GM18867 (cell line): ENCODE measurements around the gene NDUFC2.
"Not testable (repeated sequence)": the region's sequence is repeated elsewhere in the genome, so short reads cannot be mapped to it uniquely, and the experiment has no call there.

Experiments
- ATAC-seq: cut with Tn5 transposase; IDR thresholded peaks from one replicate; pipeline ENCODE4 v1.9.1; 2021; ENCODE audit warnings: mild to moderate bottlenecking, moderate library complexity; ENCODE audit not compliant: unreplicated experiment

The NDUFC2 gene

DNA sequence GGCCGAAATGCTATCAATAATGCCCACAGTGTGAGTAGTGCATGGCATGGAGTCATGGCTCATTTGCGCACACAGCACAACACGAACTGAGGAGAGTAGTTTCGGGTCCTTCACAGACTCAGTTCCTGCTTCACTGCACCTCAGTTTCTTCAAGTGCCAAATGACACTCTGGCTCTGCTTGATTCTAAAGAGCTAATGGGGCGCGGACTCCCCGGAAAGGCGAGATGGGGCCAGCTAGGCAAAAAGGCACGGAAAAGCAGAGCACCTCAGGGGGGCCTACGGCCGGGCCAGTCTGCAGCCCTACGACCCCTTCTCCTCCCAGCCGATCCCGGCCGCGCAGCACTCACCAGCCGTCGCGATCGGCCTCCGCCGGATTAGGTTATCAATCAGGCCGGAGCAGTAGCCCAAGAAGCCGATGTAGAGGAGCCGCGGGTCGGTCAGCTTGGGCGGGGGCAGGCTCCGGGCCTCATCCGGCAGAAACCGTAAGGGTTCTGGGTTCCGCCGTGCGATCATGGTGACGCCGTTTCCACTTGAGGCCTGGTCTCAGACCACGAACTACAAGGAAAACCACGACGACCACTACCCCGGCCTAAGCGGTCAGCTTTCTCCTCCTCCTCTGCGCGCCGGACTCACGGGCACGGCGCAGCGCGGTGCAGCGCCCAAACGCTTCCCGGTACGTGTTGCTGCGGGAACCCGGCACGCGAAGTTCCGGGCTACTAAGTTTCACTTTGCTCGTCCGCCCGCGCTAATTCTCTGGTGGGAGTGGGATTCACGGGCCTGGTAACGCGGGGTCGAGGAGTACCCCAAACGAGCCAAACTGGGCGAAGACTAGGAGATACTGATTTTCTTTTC, at the start of gene NDUFC2:
NDUFC2 (minus strand) TSS at position 631 of the 852 bp plus-strand sequence; CDS start at position 513, 118 bp downstream.
- peak; percentile 85 for ATAC-seq

DNA sequence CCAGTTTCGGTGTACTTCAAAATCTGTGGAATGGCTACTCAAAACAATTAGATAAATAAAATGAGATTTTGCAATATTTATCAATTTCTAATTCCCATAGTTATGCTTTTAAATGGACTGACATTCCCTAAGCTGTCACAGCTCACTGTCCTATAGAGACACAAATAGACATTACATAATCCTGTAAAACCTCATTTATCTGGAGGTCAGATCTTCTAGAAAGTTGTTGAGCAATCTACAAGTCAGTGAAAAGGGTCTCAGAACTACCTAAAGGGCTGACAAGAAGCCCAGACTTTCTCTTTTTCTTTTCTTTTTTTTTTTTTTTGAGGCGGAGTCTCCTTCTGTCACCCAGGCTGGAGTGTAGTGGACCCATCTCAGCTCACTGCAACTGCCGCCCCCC, 47.7 kb upstream of the NDUFC2 start:
- no peak for ATAC-seq

DNA sequence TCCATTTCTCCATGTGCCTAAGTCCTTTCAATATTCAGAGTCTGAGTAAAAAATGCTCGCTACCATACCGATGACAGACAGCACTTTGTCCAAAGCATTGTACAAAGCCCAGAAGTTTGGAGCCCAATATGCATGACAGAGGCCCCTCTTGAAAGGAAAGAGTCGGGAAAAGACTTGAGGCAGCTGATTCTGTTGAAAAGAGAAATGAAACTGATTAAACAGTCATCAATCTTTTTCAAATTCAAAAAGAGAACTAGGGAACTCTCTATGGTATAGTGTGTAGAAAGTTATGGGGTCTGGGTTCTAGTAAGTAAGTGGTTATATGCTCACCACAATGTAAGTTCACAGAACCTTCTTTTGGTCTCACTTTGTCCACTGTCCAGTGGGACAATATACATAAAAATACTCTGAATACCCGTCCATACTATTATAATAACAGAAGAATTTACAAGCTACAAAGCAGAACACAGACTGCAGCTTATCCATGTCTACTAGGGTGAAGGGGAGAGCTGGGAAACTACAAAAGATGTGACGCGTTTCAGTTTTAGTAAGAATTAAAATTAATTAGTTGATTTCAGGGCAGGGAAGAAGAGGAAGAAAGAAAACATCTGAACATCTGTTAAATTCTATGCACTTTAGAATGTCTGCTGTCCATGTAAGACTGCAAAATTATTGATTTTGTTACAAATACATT, 33.1 kb upstream of the NDUFC2 start:
- peak; percentile 86 for ATAC-seq

DNA sequence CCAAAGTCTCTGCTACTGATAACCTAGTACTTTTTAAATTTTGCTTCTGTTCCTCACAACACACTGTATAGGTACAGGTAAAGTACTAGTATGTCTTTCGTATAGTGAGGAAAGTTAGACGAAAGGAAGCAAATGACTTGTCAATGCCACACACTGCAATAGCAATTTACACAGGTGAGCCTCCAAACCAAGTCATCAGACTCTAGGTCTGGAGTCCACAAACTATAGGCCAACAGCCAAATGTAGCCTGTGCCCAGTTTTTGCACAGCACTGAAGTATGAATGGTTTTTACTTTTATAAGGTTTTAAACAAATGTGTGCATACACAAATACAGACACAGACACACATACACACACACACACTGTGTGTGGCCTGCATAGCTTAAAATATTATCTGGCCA, 31.6 kb upstream of the NDUFC2 start:
- no peak for ATAC-seq

DNA sequence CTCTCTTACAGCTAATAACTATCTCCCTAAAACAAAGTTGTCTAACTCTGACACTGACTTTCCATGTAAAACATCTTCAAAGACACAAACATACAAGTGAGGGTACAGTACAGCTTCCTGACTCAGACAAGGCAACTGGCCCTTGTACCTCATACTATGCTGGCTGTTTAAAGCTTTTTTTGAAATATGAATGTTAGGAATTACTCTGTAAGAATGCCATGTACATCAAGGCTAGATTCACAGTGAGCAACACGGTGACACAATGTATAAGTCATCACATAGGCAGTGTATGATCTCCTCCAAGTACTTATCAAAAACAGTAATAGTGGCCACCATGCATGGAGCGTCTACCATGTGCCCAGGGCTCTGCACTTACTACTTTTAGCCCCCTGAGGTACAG, 31.2 kb upstream of the NDUFC2 start:
- ATAC-seq = no peak

DNA sequence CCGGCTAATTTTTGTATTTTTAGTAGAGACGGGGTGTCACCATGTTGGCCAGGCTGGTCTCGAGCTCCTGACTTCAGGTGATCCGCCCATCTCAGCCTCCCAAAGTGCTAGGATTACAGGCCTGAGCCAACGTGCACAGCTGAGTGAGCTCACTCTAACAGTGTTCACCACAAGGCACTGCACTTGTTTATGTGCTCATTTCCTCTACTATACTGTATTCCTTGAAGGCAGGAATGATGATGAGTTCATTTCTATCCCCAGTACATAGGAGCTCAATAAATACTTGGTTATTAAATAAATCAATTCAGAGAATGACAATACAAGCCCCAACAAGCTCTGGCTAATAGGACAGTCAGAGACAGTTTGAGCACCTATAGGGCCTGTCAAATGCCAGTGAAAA, 30.7 kb upstream of the NDUFC2 start:
- ATAC-seq = no peak

DNA sequence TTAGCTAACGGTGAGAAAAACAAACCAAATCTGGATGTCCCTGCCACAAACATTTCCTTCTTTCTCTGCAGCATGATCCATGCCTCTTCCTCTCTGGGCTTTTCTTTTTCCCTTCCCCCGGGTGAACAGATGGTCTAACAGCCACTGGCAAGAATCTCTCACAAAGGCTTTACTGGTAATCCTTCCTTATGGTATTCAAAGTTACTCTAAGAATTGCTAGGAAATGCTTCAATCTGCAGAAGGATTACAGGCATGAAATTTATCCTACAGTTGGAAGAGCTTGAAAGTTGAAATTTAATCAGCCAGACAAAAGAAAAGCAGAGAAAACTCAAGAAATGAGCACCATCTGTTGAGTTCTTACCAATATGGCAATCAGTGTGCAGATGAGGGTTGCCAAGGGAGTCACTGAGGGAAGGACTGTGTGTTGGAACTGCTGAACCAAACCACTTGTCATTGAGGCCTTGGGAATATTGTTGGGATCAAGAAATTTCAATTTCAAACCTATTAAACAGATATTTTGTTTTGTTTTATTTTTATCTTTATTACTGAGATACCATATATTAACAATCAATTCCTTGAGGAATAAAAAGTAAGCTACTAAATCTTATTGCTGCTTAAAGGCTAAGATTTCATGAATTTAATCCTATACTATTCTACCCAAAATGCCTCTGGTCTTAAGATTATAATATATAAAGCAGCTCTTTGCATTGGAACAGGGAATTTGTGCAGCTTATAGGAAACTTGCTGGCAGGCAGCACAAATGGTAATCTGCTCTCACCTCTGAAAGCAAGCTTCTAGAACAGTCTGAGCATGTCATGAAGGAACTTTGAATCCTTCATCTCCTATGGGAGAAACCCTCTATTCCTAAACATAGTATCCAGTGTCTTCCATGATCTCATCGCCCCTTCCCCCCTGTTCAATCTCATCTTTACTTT, 29.7 kb upstream of the NDUFC2 start:
- ATAC-seq = no peak

DNA sequence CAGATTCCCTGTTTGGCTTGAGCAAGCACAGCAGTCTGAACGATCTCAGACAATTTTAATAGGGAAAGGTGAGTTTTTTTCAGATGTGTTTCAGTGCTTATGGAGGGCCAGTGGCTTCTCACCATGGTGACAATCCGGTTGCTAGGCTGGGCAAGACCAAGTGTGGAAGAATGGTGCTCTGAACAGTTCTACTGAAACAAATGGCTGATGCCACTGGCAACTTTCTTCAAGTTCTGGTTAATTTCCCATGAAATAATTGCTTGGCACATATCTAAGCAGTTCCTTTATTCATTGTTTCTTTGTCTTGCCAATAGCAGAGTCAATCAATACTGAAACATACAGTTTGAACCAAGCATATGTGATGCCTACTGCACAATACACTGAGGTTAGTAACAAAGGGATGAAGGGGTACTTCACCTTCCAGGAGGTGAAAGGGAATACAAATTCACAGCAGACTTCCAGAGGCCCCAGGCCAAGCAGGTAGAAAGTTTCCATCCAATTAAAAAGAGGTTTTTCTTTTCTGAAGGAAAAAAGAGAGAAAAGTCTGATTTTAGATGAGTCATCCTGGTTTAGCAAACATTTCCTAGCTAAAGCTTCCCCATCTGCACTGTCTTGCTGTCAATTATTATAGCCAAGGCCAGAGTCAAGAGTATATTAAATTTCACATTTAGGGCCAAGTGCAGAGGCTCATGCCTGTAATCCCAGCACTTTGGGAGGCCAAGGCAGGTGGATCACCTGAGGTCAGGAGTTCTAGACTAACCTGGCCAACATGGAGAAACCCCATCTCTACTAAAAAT, 21.2 kb upstream of the NDUFC2 start:
- ATAC-seq = no peak

DNA sequence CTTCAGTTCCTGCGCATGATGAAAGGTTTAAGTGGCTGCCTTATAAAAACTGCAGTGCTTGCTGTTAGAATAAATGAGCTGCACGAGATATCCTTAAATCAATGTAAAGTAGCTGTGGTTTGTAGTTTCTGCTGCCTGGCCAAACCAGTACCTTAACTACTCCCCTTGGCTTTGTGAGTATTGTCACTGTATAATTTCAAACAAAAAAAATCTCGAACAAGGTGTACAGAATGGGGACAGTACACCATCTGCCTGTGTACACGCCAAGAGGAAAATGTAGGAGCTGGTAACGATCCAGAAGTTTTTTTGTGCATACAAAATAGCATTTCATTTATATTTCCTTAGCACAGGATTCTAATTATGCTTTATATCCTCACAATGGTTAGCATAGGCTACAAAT, 20.6 kb upstream of the NDUFC2 start:
- ATAC-seq = no peak

DNA sequence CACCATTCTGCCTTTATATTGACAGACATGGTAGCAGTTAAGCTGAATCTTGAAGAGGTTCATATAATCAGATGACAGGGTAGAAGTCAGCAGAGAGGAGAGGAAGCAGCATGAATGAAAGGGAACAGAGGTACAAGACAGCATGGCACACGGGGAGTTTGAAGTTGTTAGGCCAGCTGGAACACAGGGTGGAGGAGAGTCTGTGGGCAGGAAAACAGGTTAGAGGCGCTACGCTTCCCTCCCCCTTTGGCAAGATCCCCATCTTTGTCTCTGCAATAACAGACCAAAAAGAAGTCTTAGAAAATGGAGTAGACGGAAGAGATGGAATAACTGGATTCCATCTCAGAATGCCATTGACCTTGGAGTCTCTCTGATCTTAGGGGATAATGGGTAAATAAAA, 20.0 kb upstream of the NDUFC2 start:
- no peak for ATAC-seq

DNA sequence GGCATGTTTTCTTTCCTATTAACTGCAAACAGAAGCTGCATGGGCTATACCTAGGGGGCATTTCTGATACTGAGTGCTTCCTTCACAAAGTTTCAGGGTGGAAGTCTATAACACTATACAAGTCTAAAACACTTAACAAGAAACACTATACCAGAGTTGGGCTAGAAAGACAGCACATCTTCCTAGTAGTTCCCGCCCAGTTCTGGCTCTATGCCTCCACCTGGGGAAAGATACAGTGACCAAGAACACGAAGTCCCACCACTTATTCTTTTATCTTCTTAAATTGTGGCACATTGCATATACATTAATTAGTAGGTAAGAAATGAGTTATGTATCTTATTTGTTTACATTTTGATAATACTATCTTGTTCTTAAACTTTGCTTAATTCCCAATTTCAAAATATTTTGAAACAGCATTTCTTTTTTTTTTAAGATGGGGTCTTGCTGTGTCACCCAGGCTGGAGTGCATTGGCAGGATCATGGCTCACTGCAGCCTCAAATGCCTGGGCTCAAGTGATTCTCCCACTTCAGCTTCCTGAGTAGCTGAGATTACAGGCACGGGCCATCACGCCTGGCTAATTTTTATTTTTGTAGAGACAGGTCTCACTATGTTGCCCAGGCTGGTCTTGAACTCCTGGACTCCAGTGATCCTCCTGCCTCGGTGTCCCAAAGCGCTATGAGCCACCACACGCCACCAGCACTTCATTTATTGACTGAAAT, 18.2 kb upstream of the NDUFC2 start:
- no peak for ATAC-seq

DNA sequence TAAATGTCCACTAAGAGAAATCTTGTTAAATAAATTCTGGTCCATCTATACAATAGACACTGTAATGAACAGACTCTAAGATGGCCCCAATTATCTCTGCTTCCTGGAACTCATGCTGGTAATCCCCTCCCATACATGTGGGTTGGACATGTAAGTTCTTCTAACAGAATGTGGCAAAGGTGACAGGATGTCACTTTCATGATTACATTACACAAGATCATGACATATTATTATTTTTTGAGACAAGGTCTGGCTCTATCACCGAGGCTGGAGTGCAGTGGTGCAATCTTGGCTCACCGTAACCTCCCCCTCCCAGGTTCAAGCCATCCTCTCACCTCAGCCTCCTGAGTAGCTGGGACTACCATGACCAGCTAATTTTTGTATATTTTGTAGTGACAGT, 14.6 kb upstream of the NDUFC2 start:
- no peak for ATAC-seq

DNA sequence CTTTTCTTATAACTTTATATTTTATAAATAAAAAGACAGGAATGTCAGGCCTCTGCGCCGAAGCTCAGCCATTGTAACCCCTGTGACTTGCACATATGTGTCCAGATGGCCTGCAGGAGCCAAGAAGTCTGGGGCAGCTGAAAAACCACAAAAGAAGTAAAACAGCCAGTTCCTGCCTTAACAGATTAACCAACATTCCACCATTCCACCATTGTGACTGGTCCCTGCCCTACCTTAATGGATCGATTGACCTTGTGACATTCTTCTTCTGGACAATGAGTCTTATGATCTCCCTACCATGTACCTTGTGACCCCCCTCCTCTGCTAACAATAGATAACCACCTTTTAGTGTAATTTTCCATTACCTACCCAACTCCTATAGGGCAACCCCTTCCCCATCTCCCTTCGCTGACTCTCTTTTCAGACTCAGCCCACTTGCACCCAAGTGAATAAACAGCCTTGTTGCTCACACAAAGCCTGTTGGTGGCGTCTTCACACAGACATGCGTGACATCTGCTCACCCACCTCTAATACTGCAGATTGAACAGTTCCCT, 6.9 kb upstream of the NDUFC2 start:
- ATAC-seq = not testable (repeated sequence)

DNA sequence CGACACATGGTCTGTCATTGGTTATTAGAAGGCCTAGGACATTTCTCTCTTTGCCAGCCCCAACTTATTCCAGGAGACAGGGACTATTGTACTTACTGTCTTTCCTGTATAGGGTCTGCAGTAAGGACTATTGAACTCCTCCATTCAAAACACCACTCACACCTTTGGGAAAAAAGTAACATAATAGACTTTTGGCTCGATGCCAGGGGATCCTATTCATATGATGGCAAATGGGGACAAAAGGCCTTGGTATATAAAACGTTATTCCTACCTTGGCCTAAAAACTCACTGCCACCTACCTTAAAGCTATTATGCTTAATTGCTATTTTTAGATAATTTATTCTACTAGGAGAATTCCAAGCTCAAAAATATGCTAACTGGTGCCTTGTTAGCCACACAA, 6.3 kb upstream of the NDUFC2 start:
- no peak for ATAC-seq

DNA sequence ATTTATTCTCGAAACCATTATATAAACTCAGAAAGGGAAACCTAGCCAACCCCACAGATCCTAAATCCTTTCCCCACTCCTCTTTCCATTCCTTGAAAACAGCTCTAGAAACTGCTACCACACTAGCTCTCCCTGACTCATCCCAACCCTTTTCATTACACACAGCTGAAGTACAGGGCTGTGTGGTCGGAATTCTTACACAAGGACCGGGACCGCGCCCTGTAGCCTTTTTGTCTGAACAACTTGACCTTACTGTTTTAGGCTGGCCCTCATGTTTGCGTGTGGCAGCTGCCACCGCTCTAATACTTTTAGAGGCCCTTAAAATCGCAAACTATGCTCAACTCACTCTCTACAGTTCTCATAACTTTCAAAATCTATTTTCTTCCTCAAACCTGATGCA, 4.8 kb upstream of the NDUFC2 start:
- not testable (repeated sequence) for ATAC-seq

DNA sequence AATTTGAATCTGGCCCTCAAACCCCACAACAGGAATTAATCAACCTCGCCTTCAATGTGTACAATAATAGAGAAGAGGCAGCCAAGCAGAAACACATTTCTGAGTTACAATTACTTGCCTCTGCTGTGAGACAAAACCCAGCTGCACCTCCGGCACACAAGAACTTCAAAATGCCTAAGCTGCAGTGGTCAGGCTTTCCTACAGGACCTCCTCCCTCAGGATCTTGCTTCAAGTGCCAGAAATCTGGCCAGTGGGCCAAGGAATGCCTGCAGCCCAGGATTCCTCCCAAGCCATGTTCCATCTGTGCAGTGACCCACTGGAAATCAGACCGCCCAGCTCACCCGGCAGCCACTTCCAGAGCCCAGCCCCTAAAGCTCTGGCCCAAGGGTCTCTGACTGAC, 3.4 kb upstream of the NDUFC2 start:
- ATAC-seq = no peak

DNA sequence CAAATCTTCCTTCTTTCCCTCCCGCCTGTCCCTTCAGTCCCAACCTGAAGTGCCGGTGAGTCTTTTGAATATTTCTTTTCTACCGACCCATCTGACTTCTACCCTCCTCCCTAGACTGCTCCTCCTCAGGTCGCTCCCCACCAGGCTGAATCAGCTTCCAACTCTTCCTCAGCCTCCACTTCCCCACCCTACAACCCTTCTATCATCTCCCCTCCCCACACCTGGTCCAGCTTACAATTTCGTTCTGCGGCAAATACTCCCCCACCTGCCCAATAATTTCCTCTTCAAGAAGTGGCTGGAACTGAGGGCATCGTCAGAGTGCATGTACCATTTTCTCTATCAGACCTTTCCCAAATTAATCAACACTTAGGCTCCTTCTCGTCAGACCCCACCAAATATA, 2.5 kb upstream of the NDUFC2 start:
- no peak for ATAC-seq

DNA sequence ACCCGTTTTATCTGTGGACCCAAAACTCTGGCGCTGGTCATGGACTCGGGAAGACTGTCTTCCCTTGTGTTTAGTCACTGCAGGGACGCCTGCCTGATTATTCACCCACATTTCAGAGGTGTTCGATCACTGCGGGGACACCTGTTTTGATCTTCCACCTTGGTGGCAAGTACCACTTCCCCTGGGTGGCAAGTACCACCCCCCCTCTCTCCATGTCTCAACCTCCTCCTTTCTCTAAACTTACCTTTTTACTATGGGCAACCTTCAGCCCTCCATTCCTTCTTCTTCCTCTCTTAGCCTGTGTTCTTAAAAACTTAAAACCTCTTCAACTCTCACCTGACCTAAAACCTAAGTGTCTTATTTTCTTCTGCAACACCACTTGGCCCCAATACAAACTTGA, 1.9 kb upstream of the NDUFC2 start:
- ATAC-seq = no peak

DNA sequence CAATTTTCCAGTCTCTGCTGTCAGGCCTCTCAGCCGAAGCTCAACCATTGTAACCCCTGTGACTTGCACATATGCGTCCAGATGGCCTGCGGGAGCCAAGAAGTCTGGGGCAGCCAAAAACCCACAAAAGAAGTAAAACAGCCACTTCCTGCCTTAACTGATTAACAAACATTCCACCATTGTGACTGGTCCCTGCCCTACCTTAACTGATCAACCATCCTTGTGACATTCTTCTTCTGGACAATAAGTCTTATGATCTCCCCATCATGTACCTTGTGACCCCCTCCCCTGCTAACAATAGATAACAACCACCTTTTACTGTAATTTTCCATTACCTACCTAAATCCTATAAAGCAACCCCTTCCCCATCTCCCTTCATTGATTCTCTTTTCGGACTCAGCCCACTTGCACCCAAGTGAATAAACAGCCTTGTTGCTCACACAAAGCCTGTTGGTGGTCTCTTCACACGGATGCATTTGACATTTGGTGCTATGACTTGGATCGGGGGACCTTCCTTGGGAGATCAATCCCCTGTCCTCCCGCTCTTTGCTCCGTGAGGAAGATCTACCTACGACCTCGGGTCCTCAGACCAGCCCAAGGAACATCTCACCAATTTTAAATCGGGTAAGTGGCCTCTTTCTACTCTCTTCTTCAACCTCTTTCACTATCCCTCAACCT, 1.3 kb upstream of the NDUFC2 start:
- ATAC-seq = no peak
